Type B pancreatic cell (in vitro differentiated cells): ENCODE results near the gene SEC22A. TPM values are rescaled to one million over a fixed set of nuclear protein-coding genes. Genes with fewer than 3 reads are reported as not detected.

Experiments used
- DNase-seq: peaks from one replicate; pipeline ENCODE4 v3.0.0; 2021; ENCODE audit warnings: mixed read lengths; ENCODE audit not compliant: unreplicated experiment; ENCODE audit errors: extremely low spot score
- H3K27ac Mint-ChIP-seq: 2 replicates; pipeline ENCODE4 v1.8.0; 2021; ENCODE audit warnings: mild to moderate bottlenecking, mixed read lengths
- H3K27me3 Mint-ChIP-seq: 2 replicates; pipeline ENCODE4 v1.8.0; 2021; ENCODE audit warnings: mixed read lengths
- H3K36me3 Mint-ChIP-seq: 2 replicates; pipeline ENCODE4 v1.8.0; 2021; ENCODE audit warnings: mixed read lengths
- H3K4me1 Mint-ChIP-seq: one replicate; pipeline ENCODE4 v1.8.0; 2021; ENCODE audit warnings: mixed read lengths; ENCODE audit not compliant: unreplicated experiment
- H3K4me3 Mint-ChIP-seq: 2 replicates; pipeline ENCODE4 v1.8.0; 2021; ENCODE audit warnings: mild to moderate bottlenecking, mixed read lengths
- H3K9me3 Mint-ChIP-seq: 2 replicates; pipeline ENCODE4 v1.8.0; 2021; ENCODE audit warnings: mixed read lengths
- total RNA-seq: library from RNA; stranded (reverse); gene quantifications from 2 replicates; pipeline ENCODE4 v1.2.1, GENCODE V29; 2021; ENCODE audit warnings: low replicate concordance
- TF ChIP-seq, protein P1 (sequence below): fragments of 200-600 bp; sonication (generic); conservative IDR thresholded peaks from 2 replicates; pipeline ENCODE4 v1.5.0; 2021; ENCODE audit warnings: antibody characterized with exemption, mild to moderate bottlenecking

Gene SEC22A
- total RNA-seq, 1 donor from 2014 or later = 15.6 TPM

DNA sequence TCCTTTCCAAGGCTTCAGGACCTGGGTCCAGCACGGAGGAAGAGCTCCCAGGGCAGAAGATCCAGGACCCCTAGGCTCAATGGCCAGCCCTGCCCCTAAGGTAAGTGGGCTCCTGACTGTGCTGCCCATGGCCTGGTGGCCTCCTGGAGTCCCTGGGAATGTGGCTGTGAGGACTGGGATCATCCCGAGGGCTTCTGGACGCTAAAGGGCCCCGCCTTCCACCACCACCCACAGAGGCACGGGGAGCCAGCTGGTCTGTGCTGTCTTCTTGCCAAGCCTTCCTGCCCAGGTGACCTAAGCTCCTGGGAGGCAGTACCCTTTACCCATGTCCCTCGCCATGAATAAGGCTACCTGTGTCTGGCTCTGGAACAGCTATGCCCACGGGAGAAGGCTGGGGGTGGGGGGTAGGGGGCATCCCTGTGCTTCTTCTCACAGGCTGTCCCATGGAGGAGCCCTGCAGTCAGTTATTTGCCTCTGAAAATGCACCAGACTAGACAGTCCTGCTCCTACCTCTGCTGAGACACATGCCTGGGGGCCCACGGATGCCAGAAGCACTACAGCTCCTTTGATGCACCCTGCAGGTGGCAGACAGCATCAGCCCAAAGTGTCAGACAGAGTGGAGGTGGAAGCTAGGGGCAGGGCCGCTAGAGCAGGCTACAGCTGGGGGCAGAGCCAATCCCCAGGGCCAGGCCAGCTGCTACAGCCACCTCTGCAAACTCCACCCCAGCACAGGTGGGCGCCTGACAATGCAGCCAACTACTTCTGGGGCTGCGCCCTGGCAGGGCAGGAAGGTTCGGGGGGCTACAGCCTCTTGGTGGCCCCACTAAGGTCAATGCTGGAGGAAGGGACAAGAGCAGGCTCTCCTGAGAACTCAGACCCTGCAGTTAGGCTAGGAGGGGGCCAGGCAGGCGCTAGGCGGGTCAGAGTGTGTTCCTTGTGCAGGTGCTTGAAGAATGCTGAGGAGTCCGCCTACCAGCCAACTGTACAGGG, 90.9 kb downstream of the SEC22A start:
- peak; percentile 54 for DNase-seq
- Mint-ChIP-seq H3K36me3 (no peaks in the 10 kb centered on the region), H3K27ac (no peak overlapping the region), H3K4me1 (no peaks in the 10 kb centered on the region), H3K9me3 (no peaks in the 10 kb centered on the region), H3K4me3 (no peak overlapping the region), H3K27me3 (no peaks in the 10 kb centered on the region)
- TF ChIP-seq, protein P1, sequence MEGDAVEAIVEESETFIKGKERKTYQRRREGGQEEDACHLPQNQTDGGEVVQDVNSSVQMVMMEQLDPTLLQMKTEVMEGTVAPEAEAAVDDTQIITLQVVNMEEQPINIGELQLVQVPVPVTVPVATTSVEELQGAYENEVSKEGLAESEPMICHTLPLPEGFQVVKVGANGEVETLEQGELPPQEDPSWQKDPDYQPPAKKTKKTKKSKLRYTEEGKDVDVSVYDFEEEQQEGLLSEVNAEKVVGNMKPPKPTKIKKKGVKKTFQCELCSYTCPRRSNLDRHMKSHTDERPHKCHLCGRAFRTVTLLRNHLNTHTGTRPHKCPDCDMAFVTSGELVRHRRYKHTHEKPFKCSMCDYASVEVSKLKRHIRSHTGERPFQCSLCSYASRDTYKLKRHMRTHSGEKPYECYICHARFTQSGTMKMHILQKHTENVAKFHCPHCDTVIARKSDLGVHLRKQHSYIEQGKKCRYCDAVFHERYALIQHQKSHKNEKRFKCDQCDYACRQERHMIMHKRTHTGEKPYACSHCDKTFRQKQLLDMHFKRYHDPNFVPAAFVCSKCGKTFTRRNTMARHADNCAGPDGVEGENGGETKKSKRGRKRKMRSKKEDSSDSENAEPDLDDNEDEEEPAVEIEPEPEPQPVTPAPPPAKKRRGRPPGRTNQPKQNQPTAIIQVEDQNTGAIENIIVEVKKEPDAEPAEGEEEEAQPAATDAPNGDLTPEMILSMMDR = no peak

DNA sequence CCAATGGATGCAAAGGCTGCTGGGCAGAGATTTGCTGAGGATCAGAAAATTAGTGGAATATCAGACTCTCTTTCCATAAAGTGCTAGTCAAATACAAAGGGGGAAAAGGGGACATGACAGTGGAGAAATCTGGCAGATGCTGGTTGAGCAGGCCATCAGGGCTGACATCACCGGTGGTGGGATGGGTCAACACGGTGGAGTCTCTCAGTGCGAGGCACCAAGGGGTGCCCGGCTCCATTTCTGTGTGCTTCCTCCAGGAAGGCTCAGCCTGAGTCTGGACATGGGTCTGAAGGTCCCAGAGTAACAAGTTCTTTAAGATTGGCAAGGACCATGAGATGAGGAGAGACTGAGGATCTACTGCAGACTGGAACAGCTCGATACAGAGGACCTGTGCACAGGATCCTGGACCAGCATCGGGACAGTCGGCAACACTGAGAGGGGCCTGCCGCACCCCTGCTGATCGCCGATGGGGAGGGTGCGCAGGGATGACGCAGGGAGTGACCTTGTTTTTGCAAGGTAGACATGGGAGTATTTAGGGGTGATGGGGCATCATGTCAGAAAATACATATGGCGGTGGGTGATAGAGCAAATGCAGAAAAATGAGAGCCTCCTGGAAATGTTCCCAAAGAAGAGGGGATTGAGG, 92.7 kb downstream of the SEC22A start:
- H3K27ac Mint-ChIP-seq = no peak overlapping the region
- no peaks in the 10 kb centered on the region for H3K27me3 Mint-ChIP-seq
- H3K4me3 Mint-ChIP-seq = no peak overlapping the region
- no peaks in the 10 kb centered on the region for H3K4me1 Mint-ChIP-seq
- TF ChIP-seq, protein P1 = no peak
- H3K36me3 Mint-ChIP-seq = no peaks in the 10 kb centered on the region
- no peak for DNase-seq
- H3K9me3 Mint-ChIP-seq = no peaks in the 10 kb centered on the region

DNA sequence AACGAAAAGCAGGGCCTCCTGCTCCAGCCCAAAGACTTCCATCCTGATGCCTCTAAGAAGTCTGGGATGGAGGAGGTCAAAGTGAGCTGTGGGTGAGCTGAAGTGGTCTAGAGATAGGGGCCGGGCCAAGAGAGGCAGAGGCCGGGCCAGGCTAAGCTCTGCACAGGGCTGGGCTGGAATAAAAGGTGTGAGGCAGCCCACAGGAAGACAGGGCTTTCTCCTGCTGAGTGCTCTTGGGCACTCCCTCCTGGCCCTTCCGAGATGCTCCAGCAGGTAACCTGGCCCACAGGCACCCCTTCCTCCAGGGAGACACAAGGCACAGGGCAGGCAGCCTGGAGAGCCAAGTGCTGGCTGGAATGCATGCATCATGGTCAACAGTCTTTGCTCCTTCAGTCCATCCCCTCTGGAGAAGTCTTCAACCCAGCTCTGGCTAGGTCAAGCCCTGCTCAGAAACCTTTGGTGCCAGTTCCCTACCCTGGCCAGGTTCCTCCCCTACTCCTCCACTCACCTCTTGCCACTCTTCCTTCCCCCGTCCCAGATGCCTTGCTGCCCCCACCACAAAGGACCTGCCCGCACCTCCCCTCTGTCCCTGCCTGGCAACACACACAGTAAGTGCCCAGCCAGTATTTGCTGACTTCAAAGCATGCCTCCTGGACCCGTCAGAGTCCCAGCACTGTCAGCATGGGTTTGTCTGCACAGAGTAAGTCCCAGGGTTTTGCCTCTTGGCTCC, 93.6 kb downstream of the SEC22A start:
- Mint-ChIP-seq H3K4me1 (no peaks in the 10 kb centered on the region), H3K36me3 (no peaks in the 10 kb centered on the region), H3K27ac (no peak overlapping the region), H3K27me3 (no peaks in the 10 kb centered on the region), H3K9me3 (no peaks in the 10 kb centered on the region), H3K4me3 (no peak overlapping the region)
- TF ChIP-seq, protein P1 = no peak
- no peak for DNase-seq

DNA sequence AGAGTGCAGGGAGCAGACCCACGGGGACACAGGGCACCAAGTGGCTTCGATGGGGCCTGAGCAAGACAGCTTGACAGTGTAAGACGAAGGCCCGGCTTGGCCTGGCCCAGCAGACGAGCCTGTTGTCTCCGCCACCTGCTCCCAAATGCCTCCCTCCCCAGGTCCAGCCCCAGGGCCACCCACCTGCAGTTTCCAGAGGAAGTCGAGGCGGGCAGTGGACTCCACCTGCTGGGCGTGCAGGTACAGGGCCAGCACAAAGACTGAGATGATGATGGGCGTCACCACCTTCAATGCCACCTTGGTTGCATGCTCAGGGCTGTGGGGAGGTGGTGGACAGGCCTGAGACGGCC, 94.1 kb downstream of the SEC22A start:
- Mint-ChIP-seq H3K4me3 (no peak overlapping the region), H3K27me3 (no peaks in the 10 kb centered on the region), H3K27ac (no peak overlapping the region), H3K4me1 (no peaks in the 10 kb centered on the region), H3K9me3 (no peaks in the 10 kb centered on the region), H3K36me3 (no peaks in the 10 kb centered on the region)
- TF ChIP-seq, protein P1 = no peak
- no peak for DNase-seq

DNA sequence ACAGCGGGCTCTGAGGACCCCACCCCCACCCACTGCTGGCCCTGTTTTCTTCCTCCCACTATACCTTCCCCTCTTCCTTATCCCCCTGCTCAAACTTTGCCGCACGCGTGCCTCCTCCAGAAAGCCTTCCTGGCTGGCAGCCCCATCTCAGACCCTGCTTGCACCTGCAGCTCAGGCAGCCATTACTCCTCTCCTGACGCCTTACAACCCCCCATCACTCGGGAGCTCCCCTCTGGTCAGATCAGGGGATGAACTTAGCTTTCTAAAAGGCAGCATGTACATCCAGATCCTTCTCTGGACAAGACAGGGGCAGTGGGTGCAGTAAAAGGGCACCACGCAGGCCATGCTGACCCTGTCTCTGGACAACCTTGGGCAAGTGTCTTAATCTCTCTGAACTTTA, 94.5 kb downstream of the SEC22A start:
- Mint-ChIP-seq H3K9me3 (no peaks in the 10 kb centered on the region), H3K36me3 (no peaks in the 10 kb centered on the region), H3K4me1 (no peaks in the 10 kb centered on the region), H3K27ac (no peak overlapping the region), H3K4me3 (no peak overlapping the region), H3K27me3 (no peaks in the 10 kb centered on the region)
- DNase-seq = no peak
- TF ChIP-seq, protein P1 = no peak
